Activated CD8-positive, alpha-beta memory T cell treated with anti-CD3 and anti-CD28 coated beads, Interleukin-2, amount 10 ng/mL, durations not matched to agents 7 days and 5 days (primary cell): ENCODE data around the gene CDC40. TPM values are rescaled to one million over a fixed set of nuclear protein-coding genes. Genes with fewer than 3 reads are reported as not detected.
"Not testable (repeated sequence)": the region's sequence is repeated elsewhere in the genome, so short reads cannot be mapped to it uniquely, and the experiment has no call there.

Experiments used
- ATAC-seq: fragments of 150-1000 bp; cut with Tn5 transposase; one replicate; pipeline ENCODE4 v1.10.0; 2021; ENCODE audit warnings: moderate library complexity
- CTCF ChIA-PET: fragments of 350-600 bp; sonication (Branson Sonifier 250); formaldehyde crosslinking; loops from one replicate; lab custom pipeline; 2021; ENCODE audit warnings: antibody characterized with exemption; lab: Charles Lee
- DNase-seq: peaks from one replicate; pipeline ENCODE4 v3.0.0-alpha.2; 2020
- H3K27ac Mint-ChIP-seq: one replicate; pipeline ENCODE4 v1.8.0; 2021; ENCODE audit warnings: mild to moderate bottlenecking, mixed read lengths
- H3K27me3 Mint-ChIP-seq: one replicate; pipeline ENCODE4 v1.8.0; 2021; ENCODE audit warnings: mixed read lengths
- H3K36me3 Mint-ChIP-seq: one replicate; pipeline ENCODE4 v1.8.0; 2021; ENCODE audit warnings: mild to moderate bottlenecking, mixed read lengths
- H3K4me1 Mint-ChIP-seq: one replicate; pipeline ENCODE4 v1.8.0; 2021; ENCODE audit warnings: mixed read lengths
- H3K4me3 Mint-ChIP-seq: one replicate; pipeline ENCODE4 v1.8.0; 2021; ENCODE audit warnings: mild to moderate bottlenecking, moderate library complexity, mixed read lengths
- H3K9me3 Mint-ChIP-seq: one replicate; pipeline ENCODE4 v1.8.0; 2022; ENCODE audit warnings: low read depth, mixed read lengths
- total RNA-seq, 2 experiments: library from RNA; stranded (reverse); gene quantifications; one replicate each; pipeline ENCODE4 v1.2.3, GENCODE V29; 2021

The CDC40 gene
- total RNA-seq, 2 experiments from 2014 or later = 26.3 to 27.9 TPM

GRCh38 chr6:110265273-110265672, 85.0 kb downstream of the CDC40 start:
- Mint-ChIP-seq H3K36me3 (no peaks in the 10 kb centered on the region), H3K9me3 (no peaks in the 10 kb centered on the region)
- CTCF ChIA-PET = no interaction called here

DNA sequence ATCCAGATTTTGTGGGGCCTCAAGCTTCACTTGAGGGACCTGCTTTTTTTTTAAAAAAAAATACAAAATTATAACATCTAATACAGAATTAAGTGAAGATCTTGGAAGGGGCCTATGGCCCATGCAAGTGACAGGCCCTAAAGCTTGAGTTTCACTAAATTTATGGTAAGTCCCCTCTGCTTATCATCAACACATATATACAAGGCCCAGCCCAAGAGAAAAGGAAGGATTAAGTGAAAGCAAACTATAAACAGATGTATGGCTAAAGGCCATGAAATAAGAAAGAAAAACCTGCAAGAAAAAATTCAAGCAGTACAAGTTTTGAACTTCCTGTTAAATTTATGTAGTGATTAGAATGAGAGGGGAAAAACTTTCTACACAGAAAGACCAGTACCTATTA, 86.8 kb downstream of the CDC40 start:
- DNase-seq = no peak
- Mint-ChIP-seq H3K36me3 (no peaks in the 10 kb centered on the region), H3K4me1 (no peaks in the 10 kb centered on the region), H3K9me3 (no peaks in the 10 kb centered on the region), H3K4me3 (no peak overlapping the region), H3K27ac (no peak overlapping the region), H3K27me3 (peaks cover 2% of the 10 kb centered on the region)
- no peak for ATAC-seq
- CTCF ChIA-PET = no interaction called here

More at GRCh38 chr6:110265273-110265672, 85.0 kb downstream of the CDC40 start:
- no peak for ATAC-seq
- H3K27ac Mint-ChIP-seq = no peak overlapping the region
- no peak for DNase-seq
- no peaks in the 10 kb centered on the region for H3K27me3 Mint-ChIP-seq
- H3K4me1 Mint-ChIP-seq = no peaks in the 10 kb centered on the region
- H3K4me3 Mint-ChIP-seq = no peak overlapping the region

DNA sequence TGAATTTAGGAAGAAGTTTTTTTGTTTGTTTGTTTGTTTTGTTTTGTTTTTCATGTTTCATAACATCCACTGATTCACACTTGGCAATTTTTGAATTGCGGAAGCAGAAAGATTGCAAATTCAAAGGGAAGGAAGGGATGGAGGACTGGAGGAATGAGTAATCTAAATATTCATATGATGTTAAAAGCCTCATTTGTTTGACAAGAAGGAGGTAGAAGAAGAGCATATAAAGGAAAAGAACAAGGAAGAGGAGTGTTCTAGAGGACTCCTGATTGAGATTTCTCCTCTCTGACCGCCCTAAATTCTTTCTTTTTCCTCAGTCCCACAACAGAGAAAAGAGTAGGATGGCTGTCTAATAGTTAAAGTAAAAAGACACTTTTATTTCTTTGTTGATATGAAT, 89.4 kb downstream of the CDC40 start:
- DNase-seq (no peak), ATAC-seq (no peak)
- H3K9me3 Mint-ChIP-seq = no peaks in the 10 kb centered on the region
- no peak overlapping the region for H3K27ac Mint-ChIP-seq
- CTCF ChIA-PET = no interaction called here
- H3K36me3 Mint-ChIP-seq = no peaks in the 10 kb centered on the region
- H3K4me3 Mint-ChIP-seq = no peak overlapping the region
- no peaks in the 10 kb centered on the region for H3K4me1 Mint-ChIP-seq
- peaks cover 13% of the 10 kb centered on the region for H3K27me3 Mint-ChIP-seq

DNA sequence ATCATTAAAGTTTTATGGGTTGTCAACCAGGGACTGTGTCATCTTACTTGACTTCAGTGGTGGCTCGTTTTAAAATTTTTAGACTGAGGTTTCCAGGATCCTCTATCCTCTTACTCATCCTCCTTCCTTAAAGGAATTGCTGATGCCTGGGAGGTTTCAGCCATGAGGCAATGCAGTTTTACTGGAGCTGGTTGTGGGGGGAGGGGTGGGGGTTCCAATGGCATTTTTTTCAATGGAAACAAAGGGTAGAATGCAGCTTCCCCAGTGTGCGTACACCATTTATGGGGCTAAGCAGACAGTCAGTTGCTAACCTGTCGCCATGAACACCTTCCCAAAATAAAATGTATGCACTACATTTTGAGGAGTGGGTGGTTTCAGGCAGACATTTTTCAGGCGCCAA, 89.9 kb downstream of the CDC40 start:
- Mint-ChIP-seq H3K4me1 (no peaks in the 10 kb centered on the region), H3K36me3 (no peaks in the 10 kb centered on the region), H3K27me3 (peaks cover 13% of the 10 kb centered on the region), H3K27ac (no peak overlapping the region), H3K9me3 (no peaks in the 10 kb centered on the region), H3K4me3 (no peak overlapping the region)
- CTCF ChIA-PET = no interaction called here
- DNase-seq = no peak
- no peak for ATAC-seq

GRCh38 chr6:110271732-110272022, 91.5 kb downstream of the CDC40 start:
- H3K36me3 Mint-ChIP-seq = no peaks in the 10 kb centered on the region
- no peaks in the 10 kb centered on the region for H3K4me1 Mint-ChIP-seq
- H3K27ac Mint-ChIP-seq = no peak overlapping the region
- ATAC-seq (no peak), DNase-seq (no peak)
- no peaks in the 10 kb centered on the region for H3K9me3 Mint-ChIP-seq
- CTCF ChIA-PET = no interaction called here
- H3K4me3 Mint-ChIP-seq = no peak overlapping the region
- H3K27me3 Mint-ChIP-seq = peaks cover 13% of the 10 kb centered on the region

DNA sequence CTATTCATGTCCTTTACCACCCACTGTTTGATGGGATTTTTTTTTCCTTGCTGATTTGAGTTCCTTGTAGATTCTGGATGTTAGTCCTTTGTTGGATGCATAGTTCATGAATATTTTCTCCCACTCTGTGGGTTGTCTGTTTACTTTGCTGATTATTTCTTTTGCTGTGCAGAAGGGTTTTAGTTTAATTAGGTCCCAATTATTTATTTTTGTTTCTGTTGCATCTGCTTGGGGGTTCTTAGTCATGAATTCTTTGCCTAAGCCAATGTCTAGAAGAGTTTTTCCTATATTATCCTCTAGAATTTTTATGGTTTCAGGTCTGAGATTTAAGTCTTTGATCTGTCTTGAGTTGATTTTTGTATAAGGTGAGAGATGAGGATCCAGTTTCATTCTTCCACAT, 92.6 kb downstream of the CDC40 start:
- CTCF ChIA-PET, ATAC-seq: not testable (repeated sequence)
- peaks cover 13% of the 10 kb centered on the region for H3K27me3 Mint-ChIP-seq

DNA sequence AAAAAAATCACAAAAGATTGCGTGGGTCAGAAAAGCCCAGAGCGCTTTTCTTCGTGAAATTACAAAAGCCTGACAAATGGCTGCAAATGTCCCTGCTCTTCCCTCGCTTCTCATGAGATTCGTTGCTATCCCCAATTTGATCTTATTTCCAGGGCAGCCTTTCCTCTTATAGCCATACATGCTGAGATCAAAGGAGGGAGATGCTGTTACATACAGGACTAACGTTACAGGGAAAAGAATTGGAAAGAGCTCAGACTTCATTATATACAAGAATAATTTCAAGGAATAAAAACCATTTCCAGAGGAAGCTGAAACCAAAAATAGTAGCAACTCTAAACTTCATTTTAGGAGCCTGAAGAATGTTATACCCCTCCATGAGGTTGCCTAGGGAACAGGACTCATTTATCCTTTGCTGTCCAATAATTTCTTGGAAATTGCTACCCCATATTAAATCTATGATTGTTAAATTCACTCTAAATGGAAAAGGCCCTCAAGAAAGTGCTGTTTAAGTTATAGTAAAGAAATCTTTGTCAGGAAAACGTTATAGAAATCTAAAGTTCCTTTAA, 97.0 kb downstream of the CDC40 start:
- DNase-seq (no peak), ATAC-seq (no peak)
- H3K27me3 Mint-ChIP-seq = peaks cover 10% of the 10 kb centered on the region
- no peak overlapping the region for H3K27ac Mint-ChIP-seq
- H3K4me3 Mint-ChIP-seq = no peak overlapping the region
- peaks cover 3% of the 10 kb centered on the region for H3K9me3 Mint-ChIP-seq
- no peaks in the 10 kb centered on the region for H3K4me1 Mint-ChIP-seq
- no peaks in the 10 kb centered on the region for H3K36me3 Mint-ChIP-seq
- CTCF ChIA-PET = no interaction called here

More for the DNA sequence above, 92.6 kb downstream of the CDC40 start:
- DNase-seq, H3K27ac Mint-ChIP-seq, H3K4me1 Mint-ChIP-seq, H3K4me3 Mint-ChIP-seq, H3K9me3 Mint-ChIP-seq, H3K36me3 Mint-ChIP-seq: not testable (repeated sequence)

Other genes with a start within 250 kb of the CDC40 start
- not detected for gene GPR6, start 202.1 kb upstream of the CDC40 start, total RNA-seq
- 1 to 10 TPM in 1 of 2 experiments, under 1 TPM in 1; 0.47 to 1.5 TPM for gene WASF1, start 757 bp upstream of the CDC40 start, total RNA-seq
- not detected for gene METTL24, start 177.9 kb downstream of the CDC40 start, total RNA-seq
- gene DDO, start 235.1 kb downstream of the CDC40 start, total RNA-seq = not detected